Activated CD8-positive, alpha-beta memory T cell treated with anti-CD3 and anti-CD28 coated beads for 4 hours (primary cell): Measurements from ENCODE around the gene PRKRIP1.
"Not testable (repeated sequence)": the region's sequence is repeated elsewhere in the genome, so short reads cannot be mapped to it uniquely, and the experiment has no call there.

Experiments
- DNase-seq, 2 donors: peaks; one replicate each; pipeline ENCODE4 v3.0.0-alpha.2; 2020; ENCODE audit warnings: low read depth in 2 of 2

Gene PRKRIP1

DNA sequence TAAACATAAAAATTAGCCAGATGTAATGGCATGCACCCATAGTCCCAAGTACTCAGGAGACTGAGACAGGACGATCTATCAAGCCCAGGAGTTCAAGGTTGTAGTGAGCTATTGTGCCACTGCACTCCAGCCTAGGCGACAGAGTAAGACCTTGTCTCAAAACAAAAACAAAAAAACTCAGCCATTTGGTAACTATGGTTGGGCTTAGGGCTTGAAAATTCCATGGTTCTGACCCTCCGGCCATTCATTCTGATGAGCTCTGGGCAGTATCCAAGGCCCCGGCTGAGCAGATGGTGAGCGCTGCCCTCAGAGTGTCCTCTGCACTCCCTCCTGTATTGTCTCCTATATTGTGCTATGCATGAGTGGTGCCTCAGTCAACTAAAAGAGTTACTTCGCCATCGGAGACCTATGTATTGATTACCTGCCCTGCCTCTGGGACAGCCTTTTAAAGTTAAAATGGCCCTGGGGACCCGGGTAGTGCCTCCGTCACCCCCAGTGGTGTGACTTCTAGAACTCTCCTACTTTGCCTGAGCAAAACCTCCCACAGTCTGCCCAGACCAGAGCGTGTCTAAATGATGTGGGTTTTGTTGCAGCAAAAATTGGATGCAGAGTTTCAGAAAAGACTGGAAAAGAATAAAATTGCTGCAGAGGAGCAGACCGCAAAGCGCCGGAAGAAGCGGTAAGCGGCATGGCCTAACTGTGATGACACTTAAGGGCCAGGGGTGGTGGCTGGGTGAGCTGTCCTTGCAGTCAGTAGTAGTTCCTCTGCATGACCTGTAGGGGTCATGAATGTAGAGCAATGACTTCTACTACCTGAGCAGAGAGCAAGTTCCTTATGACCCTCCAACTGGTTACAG is 8.1 kb downstream of the PRKRIP1 start:
- DNase-seq, result no peak

DNA sequence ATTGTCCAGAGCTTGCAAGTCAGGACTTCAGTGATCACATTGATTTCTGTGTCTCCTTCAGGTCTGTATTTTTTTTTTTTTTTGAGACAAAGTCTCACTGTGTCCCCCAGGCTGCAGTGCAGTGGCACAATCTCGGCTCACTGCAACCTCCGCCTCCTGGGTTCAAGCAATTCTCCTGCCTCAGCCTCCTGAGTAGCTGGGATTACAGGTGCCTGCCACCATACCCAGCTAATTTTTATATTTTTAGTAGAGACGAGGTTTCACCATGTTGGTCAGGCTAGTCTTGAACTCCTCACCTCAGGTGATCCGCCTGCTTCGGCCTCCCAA is 8.7 kb downstream of the PRKRIP1 start:
- not testable (repeated sequence) for DNase-seq

DNA sequence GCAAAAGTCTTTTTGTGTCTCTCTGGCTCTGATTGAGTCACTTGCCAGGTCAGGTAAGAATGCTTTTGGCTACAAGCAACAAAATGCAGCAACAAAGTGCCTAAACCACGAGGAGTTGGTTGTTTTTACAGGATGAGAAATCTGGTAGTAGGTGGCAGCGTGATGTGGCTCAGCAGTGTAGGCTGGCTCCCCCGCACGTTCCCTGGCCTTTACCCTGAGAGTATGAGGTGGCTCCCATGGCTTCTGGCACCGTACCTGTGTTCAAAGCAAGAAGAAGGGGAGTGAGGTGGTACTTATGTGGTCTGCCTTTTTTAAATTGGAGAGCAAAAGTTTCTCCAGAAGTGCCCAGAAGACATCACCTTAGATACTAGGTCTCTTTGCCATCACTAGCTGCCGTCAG is 11.7 kb downstream of the PRKRIP1 start:
- DNase-seq, result no peak

- not testable (repeated sequence) for DNase-seq
These were observed 12.4 kb downstream of the PRKRIP1 start for GRCh38 chr7:102408530-102408929.

GRCh38 chr7:102409340-102409739 is 13.2 kb downstream of the PRKRIP1 start:
- DNase-seq, result no peak

- no peak for DNase-seq
These were observed 14.0 kb downstream of the PRKRIP1 start for GRCh38 chr7:102410123-102410522.

GRCh38 chr7:102410918-102411317 is 14.8 kb downstream of the PRKRIP1 start:
- DNase-seq, result no peak

GRCh38 chr7:102412548-102412947 is 16.4 kb downstream of the PRKRIP1 start:
- DNase-seq, result no peak

DNA sequence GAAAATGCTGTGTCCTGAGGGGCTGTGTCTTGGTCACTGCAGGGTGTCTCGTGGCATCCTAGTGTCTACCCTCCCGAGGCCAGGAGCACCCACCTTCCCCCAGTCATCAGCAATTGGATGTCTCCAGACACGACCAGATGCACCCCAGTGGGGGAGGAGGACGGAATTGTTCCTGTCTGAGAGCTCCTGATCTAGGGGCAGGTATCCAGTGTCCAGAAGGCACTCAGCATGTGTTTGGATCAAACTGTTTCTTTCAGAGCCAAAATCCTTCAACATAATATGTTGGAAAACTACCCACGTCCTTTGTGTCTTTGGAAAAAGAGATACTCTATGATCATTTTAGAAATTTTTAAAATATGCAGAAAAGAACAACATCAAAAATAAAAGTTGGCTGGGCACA is 16.9 kb downstream of the PRKRIP1 start:
- no peak for DNase-seq

DNA sequence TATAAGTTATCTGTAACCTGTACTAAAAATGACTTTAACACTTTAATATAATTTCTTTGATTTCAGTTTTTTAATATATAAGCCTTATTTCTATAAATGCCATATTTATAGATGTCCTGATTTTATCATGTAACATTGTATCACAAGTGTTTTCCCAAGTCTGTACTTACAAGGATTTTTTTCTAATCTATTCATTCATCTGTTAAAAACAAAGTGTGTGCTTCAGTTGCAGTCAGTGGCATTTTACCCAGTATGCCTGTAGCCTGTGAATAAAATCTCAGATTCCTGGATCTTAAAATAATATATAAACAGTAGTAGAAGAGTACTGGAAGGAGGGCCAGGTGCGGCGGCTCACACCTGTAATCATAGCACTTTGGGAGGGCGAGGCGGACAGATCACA is 17.4 kb downstream of the PRKRIP1 start:
- no peak for DNase-seq

- peak in 1 of 2 donors; percentile 41 for DNase-seq
These were observed 19.6 kb downstream of the PRKRIP1 start for GRCh38 chr7:102415685-102416225.

DNA sequence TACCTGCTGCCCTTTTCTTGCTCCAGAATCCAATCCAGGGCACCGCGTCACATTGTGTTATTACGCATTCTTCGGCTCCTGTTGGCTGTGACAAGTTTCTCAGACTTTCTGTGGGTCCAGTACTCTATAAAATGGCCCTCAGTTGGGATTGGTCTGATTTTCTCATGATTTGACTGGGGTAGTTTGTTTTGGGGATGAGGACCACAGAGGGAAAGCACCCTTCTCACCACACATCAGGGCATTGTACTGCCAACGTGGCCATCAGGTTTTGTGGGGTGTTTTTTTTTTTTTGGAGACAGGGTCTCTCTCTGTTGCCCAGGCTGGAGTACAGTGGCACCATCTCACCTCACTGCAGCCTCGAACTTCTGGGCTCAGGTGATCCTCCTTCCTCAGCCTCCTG is 20.2 kb downstream of the PRKRIP1 start:
- no peak for DNase-seq

- no peak for DNase-seq
These were observed 20.9 kb downstream of the PRKRIP1 start for GRCh38 chr7:102417105-102417504.

- DNase-seq, result no peak
These were observed 22.4 kb downstream of the PRKRIP1 start for GRCh38 chr7:102418592-102418991.

GRCh38 chr7:102421706-102422240 is 25.6 kb downstream of the PRKRIP1 start:
- no peak for DNase-seq

DNA sequence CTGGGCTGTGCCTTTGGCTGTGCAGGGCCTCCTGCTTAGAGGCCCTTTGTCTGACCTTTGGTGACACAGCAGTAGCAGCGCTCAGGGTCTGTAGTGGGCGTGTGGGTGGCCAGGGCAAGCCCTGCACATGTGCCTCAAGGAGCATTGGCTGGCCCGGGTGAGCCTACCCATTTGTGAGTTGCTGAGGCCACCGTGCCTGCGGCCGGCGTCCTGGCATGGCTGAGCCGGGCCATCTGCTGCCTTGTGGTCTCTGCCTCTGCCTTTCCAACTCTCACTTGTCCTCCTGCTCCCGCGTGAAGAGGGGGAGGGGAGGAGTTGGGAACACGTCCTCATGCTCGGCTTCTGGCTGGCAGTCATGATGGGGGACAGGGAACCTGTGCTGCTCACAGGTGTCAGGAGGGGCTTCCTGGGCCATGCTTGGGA is 28.0 kb downstream of the PRKRIP1 start:
- DNase-seq, result no peak

GRCh38 chr7:102424787-102425218 is 28.6 kb downstream of the PRKRIP1 start:
- DNase-seq, result no peak

- DNase-seq, result peak; percentile 63 to 81
These were observed 29.6 kb downstream of the PRKRIP1 start for GRCh38 chr7:102425639-102426267.

- DNase-seq, result peak; percentile 60 to 72
These were observed 30.3 kb downstream of the PRKRIP1 start for GRCh38 chr7:102426268-102427018.

GRCh38 chr7:102427019-102427405 is 30.8 kb downstream of the PRKRIP1 start:
- no peak for DNase-seq

GRCh38 chr7:102429141-102429899 is 33.2 kb downstream of the PRKRIP1 start:
- no peak for DNase-seq
